Measurements from ENCODE around the gene TCP11L2.
"Not testable (repeated sequence)": the region's sequence is repeated elsewhere in the genome, so short reads cannot be mapped to it uniquely, and the experiment has no call there.

TCP11L2 gene

DNA sequence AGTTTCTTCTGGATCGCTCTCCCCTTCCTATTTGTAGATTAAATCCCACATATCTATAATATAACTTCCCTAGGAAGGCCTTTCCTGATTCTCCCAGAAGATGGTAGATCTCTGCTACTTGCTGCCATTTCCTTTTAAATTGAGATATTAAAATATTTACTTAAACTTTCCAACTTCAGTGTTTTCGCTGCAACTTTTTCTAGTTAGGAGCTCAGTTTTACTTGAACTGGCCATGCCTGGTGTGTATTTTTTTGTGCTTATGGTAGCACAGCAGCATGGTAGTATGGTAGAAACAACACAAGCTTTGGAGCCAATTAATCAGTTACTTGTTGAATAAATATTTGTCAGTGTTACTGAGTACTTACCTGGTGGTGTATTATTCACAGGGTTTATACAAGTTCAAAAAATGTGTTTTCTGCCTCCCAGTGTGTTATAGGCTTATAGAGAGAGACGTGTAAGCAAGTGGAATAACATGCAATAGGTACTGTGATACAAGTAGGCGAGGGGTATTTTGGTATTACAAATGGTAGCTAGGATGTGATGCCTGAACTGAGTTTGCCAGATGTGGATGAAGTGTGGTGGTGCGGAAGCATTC is 58.0 kb downstream of the TCP11L2 start:
- H3K36me3 Mint-ChIP-seq (ENCODE audit: low read depth): no peaks in the 10 kb centered on the region
- H3K4me1 Mint-ChIP-seq (ENCODE audit: low read depth): peaks cover 12% of the 10 kb centered on the region
- H3K27me3 Mint-ChIP-seq (ENCODE audit: low read depth): no peaks in the 10 kb centered on the region
- H3K27ac Mint-ChIP-seq: no peak overlapping the region
- H3K4me3 Mint-ChIP-seq: no peak overlapping the region
- no peaks in the 10 kb centered on the region for H3K9me3 Mint-ChIP-seq

DNA sequence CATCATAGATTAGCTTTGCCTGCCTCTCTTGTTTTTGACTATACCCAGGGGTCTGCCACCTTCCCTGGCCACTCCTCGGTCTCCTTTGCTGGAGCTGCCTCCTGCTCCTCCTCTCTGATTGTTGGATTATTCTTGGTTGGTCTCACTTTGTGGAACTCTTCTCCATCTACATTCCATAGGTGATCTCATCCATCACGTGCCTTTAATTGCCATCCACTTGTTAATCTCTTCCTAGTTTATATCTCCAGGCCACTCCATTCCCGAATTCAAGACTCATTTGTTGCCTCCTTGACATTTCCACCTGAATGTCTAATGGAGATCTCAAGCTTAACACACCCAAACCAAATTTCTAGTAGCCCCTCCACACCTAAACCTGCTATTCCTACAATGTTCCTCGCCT is 60.4 kb downstream of the TCP11L2 start:
- Mint-ChIP-seq H3K27ac (no peak overlapping the region), H3K27me3 (ENCODE audit: low read depth) (no peaks in the 10 kb centered on the region), H3K36me3 (ENCODE audit: low read depth) (no peaks in the 10 kb centered on the region), H3K4me1 (ENCODE audit: low read depth) (peaks cover 7% of the 10 kb centered on the region), H3K9me3 (no peaks in the 10 kb centered on the region), H3K4me3 (no peak overlapping the region)

DNA sequence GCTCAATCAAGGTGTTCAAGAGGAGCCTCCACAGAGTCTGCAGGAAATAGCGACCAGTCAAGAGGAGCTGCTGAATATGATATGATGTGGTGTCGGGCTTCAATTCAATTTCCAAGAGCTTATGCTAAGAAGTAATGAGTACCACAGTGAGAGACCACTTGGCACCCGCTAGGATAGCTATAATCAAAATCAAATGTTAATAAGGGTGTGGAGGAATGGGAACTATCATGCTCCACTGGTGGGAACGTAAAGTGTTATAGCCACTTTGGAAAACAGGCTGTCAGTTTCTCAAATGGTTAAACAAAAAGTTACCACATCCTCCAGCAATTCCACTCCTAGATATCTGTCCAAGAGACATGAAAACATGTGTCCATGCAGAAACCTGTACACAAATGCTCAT is 61.7 kb downstream of the TCP11L2 start:
- Mint-ChIP-seq H3K4me3 (no peak overlapping the region), H3K4me1 (ENCODE audit: low read depth) (no peaks in the 10 kb centered on the region), H3K36me3 (ENCODE audit: low read depth) (no peaks in the 10 kb centered on the region)

DNA sequence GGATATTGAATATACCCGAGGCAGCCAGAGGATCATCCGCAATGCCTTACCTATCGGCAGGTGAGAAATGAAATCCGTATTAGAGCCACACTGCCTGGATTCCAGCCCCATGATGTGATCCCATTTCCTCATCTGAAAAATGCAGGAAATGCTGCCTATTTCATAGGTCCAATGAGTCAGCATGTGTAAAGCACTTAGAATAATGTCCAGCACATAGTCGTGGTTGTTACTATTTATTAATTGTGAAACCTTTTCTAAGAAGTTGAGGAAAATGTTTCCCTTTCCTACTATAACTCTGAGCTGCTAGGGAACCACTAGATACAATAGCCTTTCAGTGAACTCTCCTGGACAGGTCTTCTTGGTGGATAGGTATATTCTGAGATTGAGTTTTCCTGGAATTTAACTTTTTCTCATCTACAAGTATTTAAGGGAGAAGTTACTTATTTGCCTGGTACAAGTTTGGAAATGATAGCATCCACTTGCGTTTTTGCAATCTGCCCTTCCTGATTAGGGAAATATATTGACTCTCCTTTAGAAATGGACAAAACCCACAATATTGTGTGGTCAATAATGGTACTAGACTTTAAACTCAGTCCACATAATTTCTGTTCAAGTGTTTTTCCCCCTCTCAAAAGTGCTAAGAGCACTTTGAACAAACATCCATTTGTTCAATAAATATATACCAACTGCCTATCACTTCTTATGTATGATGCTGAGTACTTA is 67.3 kb downstream of the TCP11L2 start:
- H3K36me3 Mint-ChIP-seq (ENCODE audit: low read depth): peaks cover 19% of the 10 kb centered on the region
- H3K27ac Mint-ChIP-seq: no peak overlapping the region
- H3K4me1 Mint-ChIP-seq (ENCODE audit: low read depth): no peaks in the 10 kb centered on the region
- H3K27me3 Mint-ChIP-seq (ENCODE audit: low read depth): no peaks in the 10 kb centered on the region
- no peaks in the 10 kb centered on the region for H3K9me3 Mint-ChIP-seq
- H3K4me3 Mint-ChIP-seq: no peak overlapping the region

More for the DNA sequence above, 61.7 kb downstream of the TCP11L2 start:
- Mint-ChIP-seq H3K27me3 (ENCODE audit: low read depth) (no peaks in the 10 kb centered on the region), H3K27ac (no peak overlapping the region), H3K9me3 (no peaks in the 10 kb centered on the region)

DNA sequence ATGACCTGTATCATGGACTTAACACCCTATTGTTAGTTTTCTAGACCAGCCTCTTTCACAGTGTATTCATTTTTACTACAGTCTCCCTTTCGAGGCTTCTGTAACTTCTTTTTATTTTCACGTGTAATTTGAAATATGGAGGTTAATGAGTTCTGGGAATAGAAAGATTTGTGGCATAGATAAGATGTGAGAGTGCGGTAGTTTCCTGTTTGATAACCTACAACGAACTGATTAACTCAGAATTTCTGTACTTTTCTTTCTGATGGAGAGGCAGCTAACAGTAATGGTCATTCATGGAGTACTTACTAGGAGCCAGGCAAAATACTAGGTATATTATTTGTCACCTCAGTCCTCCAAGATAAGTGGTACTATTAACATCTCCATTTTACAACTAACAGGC is 76.3 kb downstream of the TCP11L2 start:
- H3K36me3 Mint-ChIP-seq (ENCODE audit: low read depth): peaks cover 36% of the 10 kb centered on the region
- no peak overlapping the region for H3K27ac Mint-ChIP-seq

DNA sequence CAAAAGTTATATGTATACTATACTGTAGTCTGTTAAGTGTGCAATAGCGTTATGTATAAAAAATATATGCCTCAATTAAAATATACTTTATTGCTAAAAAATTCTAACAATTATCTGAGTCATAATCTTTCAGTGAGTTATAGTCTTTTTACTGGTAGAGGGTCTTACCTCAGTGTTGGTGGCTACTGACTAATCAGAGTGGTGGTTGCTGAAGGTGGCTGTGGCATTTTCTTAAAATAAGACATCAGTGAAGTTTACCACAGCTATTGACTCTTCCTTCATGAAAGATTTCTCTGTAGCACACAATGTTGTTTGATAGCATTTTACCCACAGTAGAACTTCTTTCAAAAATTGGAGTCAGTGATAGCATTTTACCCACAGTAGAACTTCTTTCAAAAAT is 78.4 kb downstream of the TCP11L2 start:
- Mint-ChIP-seq H3K27me3 (ENCODE audit: low read depth) (no peaks in the 10 kb centered on the region), H3K27ac (no peak overlapping the region), H3K9me3 (peaks cover 10% of the 10 kb centered on the region), H3K4me3 (no peak overlapping the region), H3K36me3 (ENCODE audit: low read depth) (peaks cover 30% of the 10 kb centered on the region), H3K4me1 (ENCODE audit: low read depth) (peaks cover 7% of the 10 kb centered on the region)

More for the DNA sequence above, 76.3 kb downstream of the TCP11L2 start:
- Mint-ChIP-seq H3K4me1 (ENCODE audit: low read depth) (peaks cover 7% of the 10 kb centered on the region), H3K27me3 (ENCODE audit: low read depth) (no peaks in the 10 kb centered on the region), H3K9me3 (peaks cover 14% of the 10 kb centered on the region), H3K4me3 (no peak overlapping the region)

DNA sequence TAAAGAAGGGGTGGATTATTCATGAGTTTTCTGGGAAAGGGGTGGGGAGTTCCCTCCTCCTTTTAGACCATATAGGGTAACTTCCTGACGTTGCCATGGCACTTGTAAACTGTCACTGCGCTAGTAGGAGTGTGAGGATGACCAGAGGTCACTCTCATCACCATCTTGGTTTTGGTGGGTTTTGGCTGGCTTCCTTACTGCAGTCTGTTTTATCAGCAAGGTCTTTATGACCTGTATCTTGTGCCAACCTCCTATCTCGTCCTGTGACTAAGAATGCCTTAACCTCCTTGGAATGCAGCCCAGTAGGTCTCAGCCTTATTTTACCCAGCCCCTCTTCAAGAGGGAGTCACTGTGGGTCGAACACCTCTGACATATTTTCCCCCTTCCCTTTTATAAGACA is 79.3 kb downstream of the TCP11L2 start:
- H3K9me3 Mint-ChIP-seq: peaks cover 10% of the 10 kb centered on the region
- not testable (repeated sequence) for H3K4me1 Mint-ChIP-seq (ENCODE audit: low read depth); H3K4me3 Mint-ChIP-seq; H3K27me3 Mint-ChIP-seq (ENCODE audit: low read depth); H3K27ac Mint-ChIP-seq
- H3K36me3 Mint-ChIP-seq (ENCODE audit: low read depth): peaks cover 28% of the 10 kb centered on the region

DNA sequence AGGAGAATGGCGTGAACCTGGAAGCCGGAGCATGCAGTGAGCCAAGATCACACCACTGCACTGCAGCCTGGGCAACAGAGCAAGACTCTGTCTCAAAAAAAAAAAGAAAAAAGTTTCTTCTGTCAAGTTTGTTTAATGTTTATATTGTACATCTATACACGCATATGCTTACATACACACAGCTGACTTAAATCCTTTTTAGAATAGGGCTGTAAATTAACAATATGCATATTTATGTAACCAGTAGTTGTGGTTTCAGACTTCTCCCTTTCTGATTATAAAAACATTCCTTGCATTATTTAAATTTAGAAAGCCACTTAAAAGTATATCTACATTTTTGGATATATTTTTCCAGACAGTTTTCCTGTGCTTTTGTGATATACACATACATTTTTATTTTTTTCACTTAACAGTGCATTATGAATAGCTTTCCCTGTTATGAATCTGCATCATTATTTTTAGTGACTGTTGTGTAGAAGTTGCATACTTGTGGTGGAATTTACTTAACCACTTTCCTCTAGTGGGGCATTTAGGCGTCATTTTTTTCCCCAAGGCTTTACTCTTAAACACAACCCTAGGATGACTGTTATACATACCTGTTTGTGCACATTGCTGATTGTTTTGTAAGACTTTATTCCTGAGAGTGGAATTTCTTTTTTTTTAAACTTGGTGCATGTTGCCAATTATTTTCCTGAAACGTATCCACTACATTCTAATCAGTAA is 84.4 kb downstream of the TCP11L2 start:
- Mint-ChIP-seq H3K4me3 (no peak overlapping the region), H3K27ac (no peak overlapping the region), H3K9me3 (peaks cover 7% of the 10 kb centered on the region), H3K36me3 (ENCODE audit: low read depth) (peaks cover 11% of the 10 kb centered on the region), H3K4me1 (ENCODE audit: low read depth) (no peaks in the 10 kb centered on the region), H3K27me3 (ENCODE audit: low read depth) (no peaks in the 10 kb centered on the region)

DNA sequence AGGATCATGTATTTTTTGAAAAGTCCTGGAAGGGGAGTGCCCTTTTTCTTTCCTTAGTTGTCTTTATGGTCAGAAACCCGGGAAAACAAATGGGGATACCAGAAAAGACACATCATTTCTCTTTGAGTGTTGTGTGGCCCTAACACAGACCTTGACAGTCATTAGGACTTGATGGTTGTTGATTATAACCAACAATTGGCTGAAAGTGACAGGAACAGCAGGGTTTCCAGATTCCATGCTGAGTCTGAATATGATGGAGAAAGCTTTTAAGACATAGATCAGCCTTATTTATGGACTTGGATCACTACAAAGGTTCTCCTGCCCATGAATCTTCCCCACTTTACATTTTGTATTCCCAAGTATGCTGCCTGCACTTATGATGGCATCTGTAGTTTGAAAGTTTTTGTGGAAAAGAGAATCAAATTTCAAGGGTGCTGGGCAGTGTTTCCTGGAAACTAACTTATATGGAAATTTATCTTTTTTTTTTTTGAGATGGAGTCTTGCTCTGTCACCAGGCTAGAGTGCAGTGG is 85.4 kb downstream of the TCP11L2 start:
- no peaks in the 10 kb centered on the region for H3K4me1 Mint-ChIP-seq (ENCODE audit: low read depth)
- peaks cover 6% of the 10 kb centered on the region for H3K36me3 Mint-ChIP-seq (ENCODE audit: low read depth)
- H3K9me3 Mint-ChIP-seq: no peaks in the 10 kb centered on the region
- no peak overlapping the region for H3K27ac Mint-ChIP-seq
- no peak overlapping the region for H3K4me3 Mint-ChIP-seq
- H3K27me3 Mint-ChIP-seq (ENCODE audit: low read depth): no peaks in the 10 kb centered on the region

DNA sequence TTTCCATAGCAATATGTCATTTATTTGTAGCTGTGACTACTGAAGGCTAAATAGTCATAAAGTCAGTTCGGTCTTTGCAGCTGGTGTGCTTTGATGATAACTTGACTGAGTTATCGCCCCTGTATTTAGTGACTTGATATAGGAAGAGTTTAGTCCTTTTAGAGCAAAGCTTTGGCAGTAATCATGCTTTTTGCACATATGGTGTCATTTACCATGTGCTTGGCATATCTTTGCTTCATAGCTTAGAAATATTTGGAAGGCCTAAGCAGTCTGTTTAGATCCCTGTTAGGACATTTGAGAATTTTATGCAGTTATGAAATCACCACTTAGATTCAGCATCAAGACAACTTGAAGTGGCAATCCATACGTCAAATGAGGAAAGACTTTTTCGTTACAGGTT is 86.6 kb downstream of the TCP11L2 start:
- no peak overlapping the region for H3K4me3 Mint-ChIP-seq
- H3K27me3 Mint-ChIP-seq (ENCODE audit: low read depth): no peaks in the 10 kb centered on the region
- H3K4me1 Mint-ChIP-seq (ENCODE audit: low read depth): no peaks in the 10 kb centered on the region
- H3K36me3 Mint-ChIP-seq (ENCODE audit: low read depth): peaks cover 9% of the 10 kb centered on the region
- H3K9me3 Mint-ChIP-seq: no peaks in the 10 kb centered on the region
- no peak overlapping the region for H3K27ac Mint-ChIP-seq

DNA sequence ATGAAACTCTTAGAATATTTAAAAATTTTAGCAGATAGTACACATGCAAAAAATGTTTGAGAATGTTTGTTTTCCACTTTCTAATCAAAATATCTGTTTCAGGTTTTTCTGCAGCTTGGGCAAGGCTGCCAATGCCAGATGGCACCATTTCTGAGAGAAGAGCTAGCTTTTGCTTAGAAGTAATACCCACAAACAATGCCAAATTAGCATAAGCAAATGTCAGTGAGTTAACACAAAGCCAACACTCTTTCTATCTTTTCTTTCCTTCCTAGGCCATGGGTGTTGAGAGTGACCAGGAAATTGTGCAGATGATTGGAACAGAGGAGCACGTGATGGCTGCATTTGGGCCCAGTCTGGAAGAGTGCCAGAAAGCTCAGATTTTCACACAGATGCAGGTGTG is 90.2 kb downstream of the TCP11L2 start:
- Mint-ChIP-seq H3K27ac (no peak overlapping the region), H3K9me3 (no peaks in the 10 kb centered on the region), H3K4me3 (no peak overlapping the region), H3K27me3 (ENCODE audit: low read depth) (no peaks in the 10 kb centered on the region), H3K36me3 (ENCODE audit: low read depth) (peaks cover 17% of the 10 kb centered on the region), H3K4me1 (ENCODE audit: low read depth) (no peaks in the 10 kb centered on the region)

Data from T-helper 1 cell treated with Interleukin-12 subunit alpha and Interleukin-12 subunit beta and Interleukin-4 antibody, amounts not matched to agents 30 μg/mL and 1 μg/mL, for 36 hours (primary cell).